ENCODE results near the gene CLEC4F.

The CLEC4F gene

DNA sequence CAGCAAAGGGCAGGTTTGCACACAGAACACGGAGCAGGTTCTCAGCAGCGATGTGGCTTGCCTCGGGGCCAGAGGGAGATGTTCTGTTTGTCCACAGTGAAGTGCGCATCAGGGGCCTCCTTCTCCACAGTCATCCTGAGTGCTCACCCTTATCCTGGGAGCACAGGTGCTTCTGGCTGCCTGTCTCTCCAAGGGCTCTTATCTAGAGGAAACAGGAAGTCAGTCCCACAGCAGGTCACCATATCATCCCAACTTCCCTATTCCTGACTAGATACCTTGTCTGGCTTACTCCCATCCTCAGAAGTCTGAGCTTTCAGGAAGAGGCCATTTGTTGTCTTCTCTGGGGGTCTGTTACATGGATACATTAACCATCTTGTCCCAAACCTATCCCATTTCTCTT lies 15.2 kb upstream of the CLEC4F start, which contains the start of gene CD207:
CD207 (minus strand) TSS at position 174 of the 400 bp plus-strand sequence; CDS start at position 134, 40 bp downstream.
- TF ChIP-seq, protein P1, sequence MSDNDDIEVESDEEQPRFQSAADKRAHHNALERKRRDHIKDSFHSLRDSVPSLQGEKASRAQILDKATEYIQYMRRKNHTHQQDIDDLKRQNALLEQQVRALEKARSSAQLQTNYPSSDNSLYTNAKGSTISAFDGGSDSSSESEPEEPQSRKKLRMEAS (IDR thresholded peaks at IDR 0.05; ENCODE audit: low read depth, low read length) = no peak
- TF ChIP-seq POLR2A (IDR thresholded peaks at IDR 0.05; ENCODE audit: extremely low read depth, insufficient read length) (no peak), MYC (IDR thresholded peaks at IDR 0.05; ENCODE audit: low read depth, low read length) (no peak)
- TF ChIP-seq, protein P2, sequence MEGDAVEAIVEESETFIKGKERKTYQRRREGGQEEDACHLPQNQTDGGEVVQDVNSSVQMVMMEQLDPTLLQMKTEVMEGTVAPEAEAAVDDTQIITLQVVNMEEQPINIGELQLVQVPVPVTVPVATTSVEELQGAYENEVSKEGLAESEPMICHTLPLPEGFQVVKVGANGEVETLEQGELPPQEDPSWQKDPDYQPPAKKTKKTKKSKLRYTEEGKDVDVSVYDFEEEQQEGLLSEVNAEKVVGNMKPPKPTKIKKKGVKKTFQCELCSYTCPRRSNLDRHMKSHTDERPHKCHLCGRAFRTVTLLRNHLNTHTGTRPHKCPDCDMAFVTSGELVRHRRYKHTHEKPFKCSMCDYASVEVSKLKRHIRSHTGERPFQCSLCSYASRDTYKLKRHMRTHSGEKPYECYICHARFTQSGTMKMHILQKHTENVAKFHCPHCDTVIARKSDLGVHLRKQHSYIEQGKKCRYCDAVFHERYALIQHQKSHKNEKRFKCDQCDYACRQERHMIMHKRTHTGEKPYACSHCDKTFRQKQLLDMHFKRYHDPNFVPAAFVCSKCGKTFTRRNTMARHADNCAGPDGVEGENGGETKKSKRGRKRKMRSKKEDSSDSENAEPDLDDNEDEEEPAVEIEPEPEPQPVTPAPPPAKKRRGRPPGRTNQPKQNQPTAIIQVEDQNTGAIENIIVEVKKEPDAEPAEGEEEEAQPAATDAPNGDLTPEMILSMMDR (IDR thresholded peaks at IDR 0.05; ENCODE audit: low read depth, low read length) = no peak
- DNase-seq (ENCODE audit: low read depth) = no peak
- no peak within 1 kb of the TSS for H3K4me3 ChIP-seq (ENCODE audit: low read depth, low read length)

DNA sequence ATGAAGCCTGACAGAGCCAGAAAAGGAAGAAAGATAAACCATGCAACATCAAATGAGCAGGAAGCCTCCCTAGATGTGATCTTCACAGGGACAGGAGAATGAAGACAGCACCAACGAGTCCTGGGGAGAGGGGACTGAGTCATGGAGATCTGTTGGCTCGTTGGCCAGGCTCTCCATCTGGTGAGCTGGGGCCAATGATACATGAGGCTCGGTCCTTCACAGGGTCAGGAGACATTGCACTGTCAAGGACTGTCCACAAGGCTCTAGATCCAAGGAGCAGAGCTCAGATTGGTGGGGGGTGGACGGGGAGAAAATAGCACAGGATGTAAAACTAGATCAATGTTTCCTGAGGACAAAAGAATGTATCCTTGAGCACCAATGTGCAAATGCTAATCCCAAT lies 14.5 kb upstream of the CLEC4F start:
- DNase-seq (ENCODE audit: low read depth) = no peak
- TF ChIP-seq POLR2A (IDR thresholded peaks at IDR 0.05; ENCODE audit: extremely low read depth, insufficient read length) (no peak), MYC (IDR thresholded peaks at IDR 0.05; ENCODE audit: low read depth, low read length) (no peak)
- TF ChIP-seq, protein P1 (IDR thresholded peaks at IDR 0.05; ENCODE audit: low read depth, low read length) = no peak
- TF ChIP-seq, protein P2 (IDR thresholded peaks at IDR 0.05; ENCODE audit: low read depth, low read length) = no peak
- H3K4me3 ChIP-seq (ENCODE audit: low read depth, low read length) = no peak overlapping the region

DNA sequence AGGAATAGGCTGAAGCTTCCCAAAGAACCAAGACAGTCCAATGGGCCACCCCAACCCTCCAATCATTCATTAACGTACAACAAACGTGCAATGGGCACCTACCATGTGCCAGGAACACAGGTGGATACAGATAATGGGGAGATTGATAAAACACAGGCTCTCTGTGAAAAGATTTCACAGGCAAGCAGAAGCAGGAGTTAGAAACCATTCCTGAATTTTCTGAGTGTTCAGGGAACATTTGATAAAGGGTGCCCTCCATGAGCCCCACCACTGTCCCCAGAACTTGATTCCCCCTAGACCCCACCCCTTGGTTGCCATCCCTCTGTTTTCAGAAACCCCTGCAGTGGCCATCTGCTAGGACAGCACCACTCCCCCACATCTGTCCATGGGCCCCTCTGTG lies 13.7 kb upstream of the CLEC4F start:
- no peak overlapping the region for H3K4me3 ChIP-seq (ENCODE audit: low read depth, low read length)
- DNase-seq (ENCODE audit: low read depth) = no peak
- TF ChIP-seq, protein P2 (IDR thresholded peaks at IDR 0.05; ENCODE audit: low read depth, low read length) = no peak
- TF ChIP-seq, protein P1 (IDR thresholded peaks at IDR 0.05; ENCODE audit: low read depth, low read length) = no peak
- no peak for TF ChIP-seq MYC (IDR thresholded peaks at IDR 0.05; ENCODE audit: low read depth, low read length)

DNA sequence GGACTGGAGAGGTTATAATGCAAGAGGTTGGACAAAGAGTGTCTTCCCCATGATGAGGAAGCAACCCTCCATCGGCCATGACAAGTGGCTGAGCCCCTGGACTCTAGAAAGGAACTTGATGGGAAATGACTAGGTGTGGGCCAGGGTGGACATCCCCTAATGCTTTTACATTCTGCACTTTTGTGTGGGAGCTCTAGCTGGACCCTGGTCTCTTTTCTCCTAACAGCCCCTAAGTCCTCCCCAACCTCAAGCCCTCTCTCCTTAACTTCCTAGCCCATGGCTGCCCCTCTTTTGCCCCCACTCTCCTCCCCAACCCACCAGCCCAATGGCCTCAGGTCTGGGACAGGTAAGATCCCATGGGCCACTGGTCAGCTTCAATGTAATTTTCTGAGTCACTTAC lies 12.8 kb upstream of the CLEC4F start:
- TF ChIP-seq, protein P1 (IDR thresholded peaks at IDR 0.05; ENCODE audit: low read depth, low read length) = no peak
- TF ChIP-seq MYC (IDR thresholded peaks at IDR 0.05; ENCODE audit: low read depth, low read length) (no peak), POLR2A (IDR thresholded peaks at IDR 0.05; ENCODE audit: extremely low read depth, insufficient read length) (no peak)
- TF ChIP-seq, protein P2 (IDR thresholded peaks at IDR 0.05; ENCODE audit: low read depth, low read length) = no peak
- no peak for DNase-seq (ENCODE audit: low read depth)
- no peak overlapping the region for H3K4me3 ChIP-seq (ENCODE audit: low read depth, low read length)

DNA sequence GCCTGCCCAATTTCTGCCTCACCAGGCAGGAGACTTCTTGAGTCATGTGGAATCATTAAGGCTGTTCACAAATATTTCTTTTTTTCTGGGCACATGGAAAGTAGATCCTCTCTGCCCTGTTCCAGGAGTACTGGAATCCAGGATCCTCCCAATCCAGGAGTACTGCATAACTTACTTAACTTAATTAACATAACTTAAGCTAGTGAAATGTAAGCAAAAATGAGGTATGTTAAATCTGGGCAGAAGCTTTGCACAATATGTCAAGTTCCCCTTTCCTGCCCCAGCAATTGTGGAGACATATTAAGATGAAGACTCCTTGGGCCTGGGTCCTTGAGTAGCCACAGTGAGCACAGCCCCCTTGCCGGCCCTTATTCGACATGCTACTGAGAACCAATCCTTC lies 12.0 kb upstream of the CLEC4F start:
- no peak for DNase-seq (ENCODE audit: low read depth)
- TF ChIP-seq, protein P2 (IDR thresholded peaks at IDR 0.05; ENCODE audit: low read depth, low read length) = no peak
- TF ChIP-seq POLR2A (IDR thresholded peaks at IDR 0.05; ENCODE audit: extremely low read depth, insufficient read length) = no peak
- TF ChIP-seq, protein P1 (IDR thresholded peaks at IDR 0.05; ENCODE audit: low read depth, low read length) = no peak
- no peak for TF ChIP-seq MYC (IDR thresholded peaks at IDR 0.05; ENCODE audit: low read depth, low read length)
- H3K4me3 ChIP-seq (ENCODE audit: low read depth, low read length) = no peak overlapping the region

DNA sequence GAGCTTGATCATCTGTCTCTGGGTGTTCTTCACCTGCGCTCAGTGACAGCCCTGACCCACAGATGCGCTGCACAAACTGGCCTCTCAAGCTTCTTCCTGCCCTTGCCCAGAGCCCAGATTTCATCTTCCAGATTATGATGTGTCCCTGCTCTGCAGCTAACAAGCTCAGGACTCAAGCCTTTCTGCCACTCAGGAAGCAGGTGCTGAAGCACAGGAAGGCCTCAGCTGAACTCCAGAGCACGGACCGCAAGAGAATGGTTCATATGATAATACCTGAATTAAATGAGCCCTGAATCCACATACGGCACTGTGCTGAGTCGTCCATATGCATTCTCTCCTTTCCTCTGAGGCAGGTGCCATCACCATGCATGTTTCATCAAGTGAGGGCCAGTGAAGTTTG lies 11.5 kb upstream of the CLEC4F start:
- no peak overlapping the region for H3K4me3 ChIP-seq (ENCODE audit: low read depth, low read length)
- no peak for DNase-seq (ENCODE audit: low read depth)
- no peak for TF ChIP-seq MYC (IDR thresholded peaks at IDR 0.05; ENCODE audit: low read depth, low read length)
- TF ChIP-seq, protein P1 (IDR thresholded peaks at IDR 0.05; ENCODE audit: low read depth, low read length) = no peak
- no peak for TF ChIP-seq POLR2A (IDR thresholded peaks at IDR 0.05; ENCODE audit: extremely low read depth, insufficient read length)
- TF ChIP-seq, protein P2 (IDR thresholded peaks at IDR 0.05; ENCODE audit: low read depth, low read length) = no peak
